GM19193 (cell line): Measurements from ENCODE around the gene CABP1.

Experiments used
- POLR2A ChIP-seq: IDR thresholded peaks from 4 replicates; pipeline ENCODE4 v1.6.1; 2011; ENCODE audit not compliant: insufficient read depth, insufficient read length; ENCODE audit errors: extremely low read depth

CABP1 gene

GRCh38 chr12:120639771-120640721 lies at the start of gene CABP1:
CABP1 (plus strand) TSS chr12:120640626; CDS start chr12:120640686, 60 bp downstream.
- no peak for TF ChIP-seq POLR2A

GRCh38 chr12:120590741-120591407 lies 49.6 kb upstream of the CABP1 start:
- TF ChIP-seq POLR2A, result no peak

GRCh38 chr12:120592121-120593049 lies 48.0 kb upstream of the CABP1 start:
- TF ChIP-seq POLR2A, result no peak

GRCh38 chr12:120596901-120597300 lies 43.5 kb upstream of the CABP1 start:
- no peak for TF ChIP-seq POLR2A

- TF ChIP-seq POLR2A, result no peak
Observed at GRCh38 chr12:120597861-120598260, 42.6 kb upstream of the CABP1 start.

GRCh38 chr12:120598674-120599463 lies 41.6 kb upstream of the CABP1 start:
- no peak for TF ChIP-seq POLR2A

GRCh38 chr12:120599672-120600552 lies 40.5 kb upstream of the CABP1 start:
- no peak for TF ChIP-seq POLR2A

- TF ChIP-seq POLR2A, result no peak
Observed at GRCh38 chr12:120610560-120610959, 29.9 kb upstream of the CABP1 start.

- no peak for TF ChIP-seq POLR2A
Observed at GRCh38 chr12:120614848-120615247, 25.6 kb upstream of the CABP1 start.

GRCh38 chr12:120618954-120619615 lies 21.3 kb upstream of the CABP1 start:
- TF ChIP-seq POLR2A, result no peak

- no peak for TF ChIP-seq POLR2A
Observed at GRCh38 chr12:120620624-120621023, 19.8 kb upstream of the CABP1 start.

GRCh38 chr12:120625557-120626419 lies 14.6 kb upstream of the CABP1 start:
- no peak for TF ChIP-seq POLR2A

GRCh38 chr12:120628919-120629318 lies 11.5 kb upstream of the CABP1 start:
- TF ChIP-seq POLR2A, result no peak
